GM12875 (cell line): Measurements from ENCODE around the gene TUBB6.

Experiments used
- H3K4me3 ChIP-seq: one replicate; pipeline ENCODE4 v1.5.1; 2011; ENCODE audit warnings: low read depth, low read length, control low read depth
- CTCF ChIP-seq: IDR thresholded peaks from 2 replicates; pipeline ENCODE4 v1.5.1; 2011; ENCODE audit warnings: low read depth, mild to moderate bottlenecking, control low read depth, inconsistent platforms, low read length, moderate library complexity, borderline replicate concordance; ENCODE audit not compliant: insufficient read depth

TUBB6 gene

GRCh38 chr18:12302391-12303147 lies 5.5 kb upstream of the TUBB6 start:
- no peak overlapping the region for H3K4me3 ChIP-seq
- TF ChIP-seq CTCF, result no peak

DNA sequence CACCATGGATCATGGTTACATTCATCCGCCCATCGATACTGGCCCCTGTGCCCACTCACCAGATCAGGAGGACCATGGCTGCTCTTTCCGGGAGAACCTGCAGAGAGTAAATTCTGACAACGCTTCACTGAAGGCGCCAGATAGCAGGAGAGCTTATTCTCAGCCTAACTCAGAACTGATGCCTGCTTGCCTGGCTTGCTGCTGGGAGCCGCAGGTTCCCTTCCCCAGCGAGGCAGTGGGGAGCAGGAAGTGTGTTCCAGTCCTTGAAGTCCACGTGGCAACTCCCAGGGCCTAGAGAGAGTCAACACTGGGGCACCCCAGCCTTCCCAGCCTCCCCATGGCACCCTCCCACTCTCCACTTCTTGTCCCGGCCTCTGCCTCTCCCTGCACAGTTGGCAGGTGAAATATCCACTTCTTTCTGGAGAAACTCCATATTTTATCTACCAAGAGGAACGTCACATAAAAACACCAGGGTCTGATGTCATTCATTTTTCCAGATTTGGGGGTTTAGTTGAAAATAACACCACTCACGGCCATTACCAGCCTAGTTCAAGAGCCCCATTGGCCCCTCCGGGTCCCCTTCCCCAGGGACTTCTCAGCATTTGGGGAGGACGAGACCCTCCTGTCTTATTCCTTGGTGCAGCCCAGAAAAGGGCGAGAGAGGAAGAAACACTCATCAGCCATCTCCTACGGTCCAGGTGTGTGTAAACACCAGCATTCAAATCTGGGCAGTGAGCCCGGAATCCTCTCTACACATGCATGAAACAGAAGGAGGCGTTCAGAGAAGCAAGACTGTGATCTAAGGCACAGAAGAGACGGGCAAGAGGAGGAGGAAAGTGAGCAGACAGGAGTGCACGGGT lies 3.5 kb upstream of the TUBB6 start:
- TF ChIP-seq CTCF, result no peak
- no peak overlapping the region for H3K4me3 ChIP-seq

DNA sequence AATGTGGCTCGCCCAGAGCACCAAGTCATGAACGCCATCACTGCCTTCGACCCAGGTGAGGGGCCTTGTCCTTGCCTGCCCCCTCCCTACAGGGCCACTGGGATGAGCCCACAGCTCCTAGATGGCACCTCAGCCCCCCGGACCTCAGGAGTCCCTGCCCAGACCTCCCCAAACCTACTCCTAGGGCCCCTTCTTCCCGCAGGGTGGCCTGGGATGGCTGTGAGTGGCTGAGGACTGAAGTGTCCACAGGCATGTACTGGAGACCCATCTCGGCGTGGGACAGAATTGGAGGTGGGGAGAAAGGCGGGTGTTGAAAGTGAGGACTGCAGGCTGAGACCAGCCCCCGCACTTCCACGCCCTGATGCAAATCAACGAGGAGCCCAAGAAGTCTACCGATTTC lies 2.8 kb upstream of the TUBB6 start:
- no peak for TF ChIP-seq CTCF
- H3K4me3 ChIP-seq, result no peak overlapping the region

GRCh38 chr18:12305930-12306629 lies 2.0 kb upstream of the TUBB6 start:
- H3K4me3 ChIP-seq, result no peak overlapping the region
- no peak for TF ChIP-seq CTCF

- no peak for TF ChIP-seq CTCF
- no peak overlapping the region for H3K4me3 ChIP-seq
Observed at GRCh38 chr18:12306752-12307700, 1.0 kb upstream of the TUBB6 start.

GRCh38 chr18:12308386-12309100 lies 502 bp downstream of the TUBB6 start:
- H3K4me3 ChIP-seq, result peak overlapping the region; percentile 36
- no peak for TF ChIP-seq CTCF
